A549 (cell line): Measurements from ENCODE around the gene CMTM3. TPM values are rescaled to one million over a fixed set of nuclear protein-coding genes. Genes with fewer than 3 reads are reported as not detected.

Experiments
- ATAC-seq, 2 experiments: fragments of 200-7000 bp in 1 of 2; fragments of >200 bp in 1 of 2; cut with Nextera tagmentation in 1 of 2; cut with Tn5 transposase in 1 of 2; 3 replicates each; pipeline versions ENCODE4 v1.8.0 to v1.9.1; 2018 to 2020; ENCODE audit warnings: mild to moderate bottlenecking in 1 of 2, moderate library complexity in 1 of 2
- CTCF ChIA-PET: fragments of 300-600 bp; sonication (Branson Sonifier 250); formaldehyde crosslinking; extraction: SDS; loops from one replicate; lab custom pipeline; 2021; ENCODE audit warnings: antibody characterized with exemption, inconsistent platforms; lab: Yijun Ruan, JAX
- POLR2A ChIA-PET: fragments of 350-600 bp; formaldehyde crosslinking; extraction: SDS; loops from one replicate; lab custom pipeline; 2021; ENCODE audit warnings: antibody characterized with exemption, inconsistent platforms; lab: Yijun Ruan, JAX
- DNase-seq, 2 experiments: peaks; one replicate each; pipeline versions ENCODE4 v3.0.0 to v3.0.0-alpha.2; 2011 to 2016; ENCODE audit warnings: low read depth in 1 of 2, low spot score in 1 of 2
- FAIRE-seq: peaks from 2 replicates; lab custom pipeline; 2011; peaks lifted over from hg19 to GRCh38; lab: Jason Lieb, UNC
- H3K27ac ChIP-seq, 2 experiments: fragments of >200 bp; sonication (Bioruptor Twin); formaldehyde crosslinking; 3 replicates each; pipeline ENCODE4 v1.5.1; 2016 to 2017
- H3K4me1 ChIP-seq: fragments of >200 bp; sonication (Bioruptor Twin); formaldehyde crosslinking; 3 replicates; pipeline ENCODE4 v1.6.1; 2016
- H3K4me2 ChIP-seq: fragments of >200 bp; sonication (Bioruptor Twin); formaldehyde crosslinking; 3 replicates; pipeline ENCODE4 v1.6.1; 2016
- H3K4me3 ChIP-seq: fragments of >200 bp; sonication (Bioruptor Twin); formaldehyde crosslinking; 3 replicates; pipeline ENCODE4 v1.5.1; 2016
- H3K9me3 ChIP-seq: fragments of >200 bp; sonication (Bioruptor Twin); formaldehyde crosslinking; 3 replicates; pipeline ENCODE4 v1.6.1; 2016
- CBX2 ChIP-seq: fragments of 200-600 bp; sonication (generic); IDR thresholded peaks from 2 replicates; pipeline ENCODE4 v1.6.1; 2016; ENCODE audit warnings: low read depth, mild to moderate bottlenecking, borderline replicate concordance
- EP300 ChIP-seq, 2 experiments: fragments of >200 bp; sonication (Bioruptor Twin); formaldehyde crosslinking; IDR thresholded peaks; 2 replicates in 1 of 2; 3 replicates in 1 of 2; pipeline ENCODE4 v1.6.1; 2016 to 2017
- FOSB ChIP-seq: fragments of 250-450 bp; sonication (Bioruptor Pico); IDR thresholded peaks from 2 replicates; pipeline ENCODE4 v1.5.0; 2020; ENCODE audit warnings: mild to moderate bottlenecking, moderate library complexity
- FOSL2 ChIP-seq, 2 experiments: fragments of 450-650 bp in 1 of 2; fragments of >200 bp in 1 of 2; sonication (Bioruptor Twin) in 1 of 2; formaldehyde crosslinking; IDR thresholded peaks; 2 replicates each; pipeline versions ENCODE4 v1.5.0 to v1.6.1; 2016 to 2020; ENCODE audit warnings: mild to moderate bottlenecking in 1 of 2, moderate library complexity in 1 of 2
- HOXA7 ChIP-seq: fragments of 250-450 bp; sonication (Bioruptor Pico); IDR thresholded peaks from 2 replicates; pipeline ENCODE4 v1.5.0; 2020; ENCODE audit warnings: mild to moderate bottlenecking, moderate library complexity
- JUNB ChIP-seq: fragments of >200 bp; sonication (Bioruptor Twin); formaldehyde crosslinking; IDR thresholded peaks from 2 replicates; pipeline ENCODE4 v1.6.1; 2016
- KDM5A ChIP-seq: fragments of 200-600 bp; sonication (generic); IDR thresholded peaks from 2 replicates; pipeline ENCODE4 v1.6.1; 2016; ENCODE audit warnings: antibody characterized with exemption, mild to moderate bottlenecking
- MAZ ChIP-seq: fragments of 150-350 bp; IDR thresholded peaks from 2 replicates; pipeline ENCODE4 v1.6.1; 2014; ENCODE audit warnings: antibody characterized with exemption, low read depth, low read length, borderline replicate concordance
- NPAS2 ChIP-seq: fragments of 250-450 bp; sonication (Bioruptor Pico); IDR thresholded peaks from 2 replicates; pipeline ENCODE4 v1.8.0; 2022; ENCODE audit warnings: mild to moderate bottlenecking, moderate library complexity, borderline replicate concordance
- RAD21 ChIP-seq, 2 experiments: fragments of >200 bp in 1 of 2; sonication (Bioruptor Twin) in 1 of 2; formaldehyde crosslinking in 1 of 2; IDR thresholded peaks in 1 of 2; conservative IDR thresholded peaks in 1 of 2; 2 replicates in 1 of 2; 3 replicates in 1 of 2; pipeline ENCODE4 v1.6.1; 2012 to 2018; ENCODE audit warnings: inconsistent platforms in 1 of 2
- RARB ChIP-seq: fragments of 250-450 bp; sonication (Bioruptor Pico); IDR thresholded peaks from 2 replicates; pipeline ENCODE4 v1.8.0; 2021; ENCODE audit warnings: mild to moderate bottlenecking, moderate library complexity
- RNF2 ChIP-seq: fragments of 200-600 bp; sonication (generic); IDR thresholded peaks from 2 replicates; pipeline ENCODE4 v1.6.1; 2016; ENCODE audit warnings: low read depth, mild to moderate bottlenecking, antibody characterized with exemption, moderate library complexity, borderline replicate concordance
- SMC3 ChIP-seq: fragments of >200 bp; sonication (Bioruptor Twin); formaldehyde crosslinking; IDR thresholded peaks from 3 replicates; pipeline ENCODE4 v1.6.1; 2018; ENCODE audit warnings: inconsistent platforms
- TFCP2L1 ChIP-seq: fragments of 250-450 bp; sonication (Bioruptor Pico); IDR thresholded peaks from 2 replicates; pipeline ENCODE4 v1.5.0; 2021; ENCODE audit warnings: mild to moderate bottlenecking
- ZSCAN20 ChIP-seq: fragments of 250-450 bp; sonication (Bioruptor Pico); IDR thresholded peaks from 2 replicates; pipeline ENCODE4 v1.8.0; 2022; ENCODE audit warnings: mild to moderate bottlenecking, moderate library complexity
- WGBS: methylation state at CpG from one replicate; pipeline ENCODE4 v1.1.6; 2017; ENCODE audit errors: missing lambda C conversion rate; 5-methylcytosine and 5-hydroxymethylcytosine counted together
- polyA plus RNA-seq, 4 experiments: library from polyadenylated mRNA; depleted of rRNA in 3 of 4; stranded (reverse); fragments of >200 nt; fragmentation: RNase III in 1 of 4; extraction: RNeasy Plus Mini Kit Qiagen cat#74134 plus additional on column Dnase treatment in 1 of 4; gene quantifications; 2 replicates in 3 of 4; 3 replicates in 1 of 4; pipeline ENCODE4 v1.2.3, GENCODE V29; 2011 to 2017
- TF ChIP-seq, protein P1 (sequence below): fragments of >200 bp; sonication (Bioruptor Twin); formaldehyde crosslinking; IDR thresholded peaks from 2 replicates; pipeline ENCODE4 v1.6.1; 2016
- TF ChIP-seq, protein P2 (sequence below): fragments of >200 bp; sonication (Bioruptor Twin); formaldehyde crosslinking; IDR thresholded peaks from 3 replicates; pipeline ENCODE4 v1.5.1; 2016
- TF ChIP-seq, protein P3 (sequence below): IDR thresholded peaks from 2 replicates; pipeline ENCODE4 v1.6.1; 2012
- TF ChIP-seq, protein P4 (sequence below): fragments of 150-350 bp; IDR thresholded peaks from 2 replicates; pipeline ENCODE4 v1.6.1; 2014; ENCODE audit warnings: low read depth, mild to moderate bottlenecking, low read length

CMTM3 gene
- polyA plus RNA-seq, 2 of the 4 experiments (the other 2 are of a cell fraction), result 36.0 to 36.1 TPM

DNA sequence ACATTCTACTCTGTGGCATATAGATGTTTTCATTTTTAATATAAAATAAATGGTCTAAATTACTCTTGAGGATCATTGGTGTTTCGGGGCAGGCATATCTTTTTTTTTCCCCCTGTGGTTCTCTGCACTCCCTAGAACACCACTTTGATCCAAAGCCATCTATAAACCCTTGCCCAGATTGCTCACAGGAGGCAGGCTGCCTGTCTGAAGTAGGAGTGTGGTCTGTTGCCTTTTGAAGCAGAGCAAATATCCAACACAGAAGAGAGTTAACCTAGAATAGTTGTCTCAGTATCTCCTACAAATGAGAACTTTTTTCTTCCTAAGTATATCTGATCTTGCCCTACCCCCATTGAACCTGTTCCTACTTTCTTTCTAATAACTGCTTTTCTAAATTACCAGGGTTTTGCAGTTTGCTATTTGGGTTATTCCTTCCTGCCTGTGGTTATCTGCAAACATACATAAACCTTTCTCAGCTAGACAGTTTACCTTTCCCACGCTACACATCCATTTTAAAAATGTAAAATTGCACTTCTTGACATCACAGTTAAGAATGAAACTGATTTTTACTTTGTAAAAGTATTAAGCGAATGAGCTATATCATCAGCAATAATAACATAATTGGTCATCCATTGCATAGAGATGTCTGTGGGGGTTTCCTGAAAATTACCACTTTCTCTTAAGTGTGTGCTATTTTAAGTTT, 43.0 kb upstream of the CMTM3 start:
- H3K9me3 ChIP-seq, result no peaks in the 10 kb centered on the region
- ATAC-seq (no peak), FAIRE-seq (no peak), DNase-seq (no peak)
- TF ChIP-seq, protein P1, sequence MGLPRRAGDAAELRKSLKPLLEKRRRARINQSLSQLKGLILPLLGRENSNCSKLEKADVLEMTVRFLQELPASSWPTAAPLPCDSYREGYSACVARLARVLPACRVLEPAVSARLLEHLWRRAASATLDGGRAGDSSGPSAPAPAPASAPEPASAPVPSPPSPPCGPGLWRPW, result no peak
- TF ChIP-seq NPAS2 (CRISPR knock-in tag), result no peak
- H3K27ac ChIP-seq, result no peak overlapping the region
- ChIA-PET POLR2A (interaction anchor here (0.7 to 1.8 kb wide), 3 partner anchors 9 to 126 kb away, joined by 5 to 8 read pairs (median 6); partner anchors contain the start of gene CKLF), CTCF (interaction anchor here (0.7 to 4.8 kb wide), 18 partner anchors 8 to 342 kb away, joined by 3 to 26 read pairs (median 4); partner anchors contain the start of genes CKLF, CMTM2, CMTM3 and TK2)
- no peaks in the 10 kb centered on the region for H3K4me1 ChIP-seq
- no peak overlapping the region for H3K4me2 ChIP-seq
- H3K4me3 ChIP-seq, result no peak overlapping the region
- 93% methylated on average over 3 of the region's 3 CpGs for WGBS

DNA sequence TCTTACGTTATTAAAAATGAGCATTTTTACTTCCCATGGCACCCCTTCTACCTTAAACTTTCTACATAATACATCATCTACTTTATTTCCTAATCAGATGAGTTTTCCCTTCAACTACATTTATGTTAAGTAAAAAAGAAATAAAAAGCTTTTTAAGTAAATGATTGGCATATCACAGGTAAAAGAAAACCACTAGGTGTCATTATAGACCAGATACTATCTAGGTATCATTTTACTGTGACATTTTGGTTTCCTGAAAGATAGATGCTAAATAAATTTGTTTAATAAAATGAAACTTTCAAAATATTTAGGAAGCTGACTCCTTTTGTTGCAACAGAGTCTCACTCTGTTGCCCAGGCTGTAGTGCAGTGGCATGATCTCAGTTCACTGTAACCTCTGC, 42.1 kb upstream of the CMTM3 start:
- Histone ChIP-seq H3K4me3 (no peak overlapping the region), H3K4me2 (no peak overlapping the region), H3K4me1 (no peaks in the 10 kb centered on the region), H3K9me3 (no peaks in the 10 kb centered on the region), H3K27ac (no peak overlapping the region)
- POLR2A ChIA-PET, result interaction anchor here (0.7 to 1.8 kb wide), 3 partner anchors 10 to 125 kb away, joined by 5 to 8 read pairs (median 6); partner anchors contain the start of gene CKLF
- TF ChIP-seq EP300 (IDR thresholded peaks at IDR 0.05) (no peak), KDM5A (no peak), FOSB (CRISPR knock-in tag) (no peak), FOSL2 (IDR thresholded peaks at IDR 0.05) (no peak), FOSL2 (CRISPR knock-in tag; IDR thresholded peaks at IDR 0.05) (no peak), RAD21 (conservative IDR thresholded peaks at IDR 0.05 in 1 of 2, IDR thresholded peaks at IDR 0.05 in 1 of 2) (peak; percentile 34 to 38; a peak in 3 of 5 replicates), CBX2 (no peak), RARB (no peak), HOXA7 (CRISPR knock-in tag) (no peak), JUNB (no peak), SMC3 (peak; percentile 28; the same call in 1 of the 3 replicates), RNF2 (no peak), ZSCAN20 (CRISPR knock-in tag) (no peak), NPAS2 (CRISPR knock-in tag) (no peak), MAZ (no peak), TFCP2L1 (CRISPR knock-in tag) (no peak)
- TF ChIP-seq, protein P2, sequence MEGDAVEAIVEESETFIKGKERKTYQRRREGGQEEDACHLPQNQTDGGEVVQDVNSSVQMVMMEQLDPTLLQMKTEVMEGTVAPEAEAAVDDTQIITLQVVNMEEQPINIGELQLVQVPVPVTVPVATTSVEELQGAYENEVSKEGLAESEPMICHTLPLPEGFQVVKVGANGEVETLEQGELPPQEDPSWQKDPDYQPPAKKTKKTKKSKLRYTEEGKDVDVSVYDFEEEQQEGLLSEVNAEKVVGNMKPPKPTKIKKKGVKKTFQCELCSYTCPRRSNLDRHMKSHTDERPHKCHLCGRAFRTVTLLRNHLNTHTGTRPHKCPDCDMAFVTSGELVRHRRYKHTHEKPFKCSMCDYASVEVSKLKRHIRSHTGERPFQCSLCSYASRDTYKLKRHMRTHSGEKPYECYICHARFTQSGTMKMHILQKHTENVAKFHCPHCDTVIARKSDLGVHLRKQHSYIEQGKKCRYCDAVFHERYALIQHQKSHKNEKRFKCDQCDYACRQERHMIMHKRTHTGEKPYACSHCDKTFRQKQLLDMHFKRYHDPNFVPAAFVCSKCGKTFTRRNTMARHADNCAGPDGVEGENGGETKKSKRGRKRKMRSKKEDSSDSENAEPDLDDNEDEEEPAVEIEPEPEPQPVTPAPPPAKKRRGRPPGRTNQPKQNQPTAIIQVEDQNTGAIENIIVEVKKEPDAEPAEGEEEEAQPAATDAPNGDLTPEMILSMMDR, result peak; percentile 33; the same call in 2 of the 3 replicates
- TF ChIP-seq, protein P3, sequence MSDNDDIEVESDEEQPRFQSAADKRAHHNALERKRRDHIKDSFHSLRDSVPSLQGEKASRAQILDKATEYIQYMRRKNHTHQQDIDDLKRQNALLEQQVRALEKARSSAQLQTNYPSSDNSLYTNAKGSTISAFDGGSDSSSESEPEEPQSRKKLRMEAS, result no peak
- TF ChIP-seq, protein P4, sequence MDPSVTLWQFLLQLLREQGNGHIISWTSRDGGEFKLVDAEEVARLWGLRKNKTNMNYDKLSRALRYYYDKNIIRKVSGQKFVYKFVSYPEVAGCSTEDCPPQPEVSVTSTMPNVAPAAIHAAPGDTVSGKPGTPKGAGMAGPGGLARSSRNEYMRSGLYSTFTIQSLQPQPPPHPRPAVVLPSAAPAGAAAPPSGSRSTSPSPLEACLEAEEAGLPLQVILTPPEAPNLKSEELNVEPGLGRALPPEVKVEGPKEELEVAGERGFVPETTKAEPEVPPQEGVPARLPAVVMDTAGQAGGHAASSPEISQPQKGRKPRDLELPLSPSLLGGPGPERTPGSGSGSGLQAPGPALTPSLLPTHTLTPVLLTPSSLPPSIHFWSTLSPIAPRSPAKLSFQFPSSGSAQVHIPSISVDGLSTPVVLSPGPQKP, result no peak
- WGBS, result 87% methylated on average over 1 of the region's 1 CpG
- FAIRE-seq (no peak), ATAC-seq (no peak), DNase-seq (no peak)
- CTCF ChIA-PET, result interaction anchor here (0.7 to 4.8 kb wide), 23 partner anchors 8 to 341 kb away, joined by 3 to 34 read pairs (median 4); partner anchors contain the start of genes CKLF, CMTM2, CMTM3 and TK2
